ENCODE results near the gene PPARD. TPM values are rescaled to one million over a fixed set of nuclear protein-coding genes. Genes with fewer than 3 reads are reported as not detected.
A peak's percentile ranks its signal among the peaks of the same experiment; 100 is the strongest.

The PPARD gene
- total and polyA plus RNA-seq, 2 of the 13 experiments (the other 11 are each of a cell fraction or from before 2014, with no cell fraction given), result 6.1 to 13.3 TPM

- TF ChIP-seq ZNF772 (CRISPR knock-in tag; IDR thresholded peaks at IDR 0.05) (peak; percentile 86; the same call in 1 of the 2 replicates), RARG (CRISPR knock-in tag; IDR thresholded peaks at IDR 0.05; ENCODE audit: low read depth) (peak; percentile 69; the same call in 1 of the 2 replicates), HNF4G (IDR thresholded peaks at IDR 0.05; ENCODE audit: borderline replicate concordance, low read depth, low read length) (peak; percentile 82), HNF4G (CRISPR knock-in tag; IDR thresholded peaks at IDR 0.05; ENCODE audit: borderline replicate concordance, low read depth) (peak; percentile 87), SIX4 (CRISPR knock-in tag; IDR thresholded peaks at IDR 0.05) (peak; percentile 87), SCMH1 (CRISPR knock-in tag; IDR thresholded peaks at IDR 0.05; ENCODE audit: borderline replicate concordance) (no peak), ZSCAN31 (CRISPR knock-in tag; IDR thresholded peaks at IDR 0.05; ENCODE audit: low read depth) (0 out of 2 replicates have a peak, but pooled peaks have one; percentile 69), NCOA2 (CRISPR knock-in tag; IDR thresholded peaks at IDR 0.05) (peak; percentile 91), ZNF598 (CRISPR knock-in tag; IDR thresholded peaks at IDR 0.05; ENCODE audit: borderline replicate concordance) (peak; percentile 82; the same call in 1 of the 2 replicates), TERF1 (CRISPR knock-in tag; IDR thresholded peaks at IDR 0.05) (no peak), TFAP4 (IDR thresholded peaks at IDR 0.05; ENCODE audit: borderline replicate concordance, low read depth) (peak; percentile 54; the same call in 1 of the 2 replicates), ARID4A (CRISPR knock-in tag; IDR thresholded peaks at IDR 0.05; ENCODE audit: borderline replicate concordance) (peak; percentile 81; the same call in 1 of the 2 replicates), RAD21 (CRISPR knock-in tag; IDR thresholded peaks at IDR 0.05) (peak; percentile 97), ZNF543 (CRISPR knock-in tag; IDR thresholded peaks at IDR 0.05) (peak; percentile 81; the same call in 1 of the 2 replicates), KLF9 (CRISPR knock-in tag; IDR thresholded peaks at IDR 0.05; ENCODE audit: low read depth) (peak; percentile 26; the same call in 1 of the 2 replicates), FLYWCH1 (CRISPR knock-in tag; IDR thresholded peaks at IDR 0.05) (peak; percentile 20; the same call in 1 of the 2 replicates), HIC2 (CRISPR knock-in tag; IDR thresholded peaks at IDR 0.05; ENCODE audit: low read depth) (peak; percentile 79; the same call in 1 of the 2 replicates), MEF2D (CRISPR knock-in tag; IDR thresholded peaks at IDR 0.05) (peak; percentile 71; the same call in 1 of the 2 replicates), TBX3 (IDR thresholded peaks at IDR 0.05; ENCODE audit: borderline replicate concordance) (peak; percentile 99), SALL2 (CRISPR knock-in tag; IDR thresholded peaks at IDR 0.05) (peak; percentile 60), CREM (IDR thresholded peaks at IDR 0.05) (peak; percentile 90), CREM (CRISPR knock-in tag; IDR thresholded peaks at IDR 0.05) (no peak)
Observed at GRCh38 chr6:35415065-35415891, 72.9 kb downstream of the PPARD start (continued).

All from HepG2 (cell line).